KG1 (cell line): Measurements from ENCODE around the gene ITPR1.
"Not testable (repeated sequence)": the region's sequence is repeated elsewhere in the genome, so short reads cannot be mapped to it uniquely, and the experiment has no call there.

Source experiments
- DNase-seq: peaks from one replicate; lab custom pipeline; 2025; lab: John Stamatoyannopoulos, UW

The ITPR1 gene

GRCh38 chr3:4758957-4759656, 266.0 kb downstream of the ITPR1 start:
- DNase-seq, result no peak

- no peak for DNase-seq
These were observed 266.7 kb downstream of the ITPR1 start for GRCh38 chr3:4759689-4760312.

- DNase-seq, result no peak
These were observed 268.6 kb downstream of the ITPR1 start for GRCh38 chr3:4761759-4762158.

- DNase-seq, result not testable (repeated sequence)
These were observed 269.5 kb downstream of the ITPR1 start for GRCh38 chr3:4762481-4763230.

GRCh38 chr3:4763604-4764247, 270.6 kb downstream of the ITPR1 start:
- DNase-seq, result no peak

GRCh38 chr3:4765212-4765611, 272.1 kb downstream of the ITPR1 start:
- no peak for DNase-seq

- no peak for DNase-seq
These were observed 273.1 kb downstream of the ITPR1 start for GRCh38 chr3:4766263-4766662.

GRCh38 chr3:4766716-4767499, 273.8 kb downstream of the ITPR1 start:
- DNase-seq, result no peak

- no peak for DNase-seq
These were observed 274.9 kb downstream of the ITPR1 start for GRCh38 chr3:4768021-4768420.

- no peak for DNase-seq
These were observed 275.4 kb downstream of the ITPR1 start for GRCh38 chr3:4768521-4768920.

- no peak for DNase-seq
These were observed 277.4 kb downstream of the ITPR1 start for GRCh38 chr3:4770561-4770960.

GRCh38 chr3:4771243-4771642, 278.1 kb downstream of the ITPR1 start:
- DNase-seq, result no peak

GRCh38 chr3:4772171-4772804, 279.1 kb downstream of the ITPR1 start:
- peak; percentile 18 for DNase-seq

- no peak for DNase-seq
These were observed 279.7 kb downstream of the ITPR1 start for GRCh38 chr3:4772858-4773257.

GRCh38 chr3:4773583-4773982, 280.4 kb downstream of the ITPR1 start:
- no peak for DNase-seq

GRCh38 chr3:4774531-4774930, 281.4 kb downstream of the ITPR1 start:
- DNase-seq, result no peak

GRCh38 chr3:4776399-4776979, 283.3 kb downstream of the ITPR1 start:
- DNase-seq, result no peak

- no peak for DNase-seq
These were observed 283.9 kb downstream of the ITPR1 start for GRCh38 chr3:4776980-4777581.

GRCh38 chr3:4778119-4778518, 285.0 kb downstream of the ITPR1 start:
- no peak for DNase-seq

GRCh38 chr3:4778740-4779139, 285.6 kb downstream of the ITPR1 start:
- no peak for DNase-seq

GRCh38 chr3:4780545-4780957, 287.4 kb downstream of the ITPR1 start:
- DNase-seq, result no peak
